Measurements from ENCODE around the gene NCSTN. TPM values are rescaled to one million over a fixed set of nuclear protein-coding genes. Genes with fewer than 3 reads are reported as not detected.

Gene NCSTN
- total RNA-seq, 4 donors from 2014 or later: 34.7 to 173 (median 158) TPM

DNA sequence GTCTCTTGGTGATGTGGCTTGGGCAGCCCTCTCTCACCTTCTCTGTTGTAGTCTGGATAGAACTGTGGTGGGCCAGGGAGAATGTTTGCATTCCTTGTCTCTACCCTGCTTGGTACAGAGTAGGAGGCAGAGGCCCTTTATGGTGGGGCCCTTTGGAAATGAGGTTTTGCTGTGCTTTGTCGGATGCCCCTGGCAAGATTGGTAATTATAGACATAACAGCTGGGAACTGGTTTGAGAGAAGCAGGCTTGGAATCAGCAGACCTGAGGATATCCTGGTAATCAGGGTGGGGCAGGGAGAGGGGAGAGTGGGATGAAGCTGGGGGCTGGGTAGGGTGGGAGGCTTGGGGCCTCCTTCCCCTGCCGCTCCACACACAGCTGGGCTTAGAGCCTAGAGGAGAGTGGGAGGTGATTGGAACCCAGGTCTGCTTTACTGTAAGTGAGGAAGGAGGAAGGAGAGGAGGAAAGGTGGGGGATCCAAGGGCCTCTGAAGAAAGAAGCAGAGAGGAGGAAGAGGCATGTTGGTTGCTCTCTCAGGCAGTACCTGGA, 62.2 kb downstream of the NCSTN start:
- H3K9me3 ChIP-seq: no peaks in the 10 kb centered on the region
- no peak overlapping the region for H3K27ac ChIP-seq
- TF ChIP-seq, protein P1, sequence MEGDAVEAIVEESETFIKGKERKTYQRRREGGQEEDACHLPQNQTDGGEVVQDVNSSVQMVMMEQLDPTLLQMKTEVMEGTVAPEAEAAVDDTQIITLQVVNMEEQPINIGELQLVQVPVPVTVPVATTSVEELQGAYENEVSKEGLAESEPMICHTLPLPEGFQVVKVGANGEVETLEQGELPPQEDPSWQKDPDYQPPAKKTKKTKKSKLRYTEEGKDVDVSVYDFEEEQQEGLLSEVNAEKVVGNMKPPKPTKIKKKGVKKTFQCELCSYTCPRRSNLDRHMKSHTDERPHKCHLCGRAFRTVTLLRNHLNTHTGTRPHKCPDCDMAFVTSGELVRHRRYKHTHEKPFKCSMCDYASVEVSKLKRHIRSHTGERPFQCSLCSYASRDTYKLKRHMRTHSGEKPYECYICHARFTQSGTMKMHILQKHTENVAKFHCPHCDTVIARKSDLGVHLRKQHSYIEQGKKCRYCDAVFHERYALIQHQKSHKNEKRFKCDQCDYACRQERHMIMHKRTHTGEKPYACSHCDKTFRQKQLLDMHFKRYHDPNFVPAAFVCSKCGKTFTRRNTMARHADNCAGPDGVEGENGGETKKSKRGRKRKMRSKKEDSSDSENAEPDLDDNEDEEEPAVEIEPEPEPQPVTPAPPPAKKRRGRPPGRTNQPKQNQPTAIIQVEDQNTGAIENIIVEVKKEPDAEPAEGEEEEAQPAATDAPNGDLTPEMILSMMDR (IDR thresholded peaks at IDR 0.05): no peak
- no peak for TF ChIP-seq POLR2A (IDR thresholded peaks at IDR 0.05)
- H3K4me3 ChIP-seq: no peak overlapping the region
- DNase-seq: no peak
- no peaks in the 10 kb centered on the region for H3K27me3 ChIP-seq
- no peaks in the 10 kb centered on the region for H3K36me3 ChIP-seq
- H3K4me1 ChIP-seq: peaks cover 0 to 12% (median 0%) of the 10 kb centered on the region in 4 donors

DNA sequence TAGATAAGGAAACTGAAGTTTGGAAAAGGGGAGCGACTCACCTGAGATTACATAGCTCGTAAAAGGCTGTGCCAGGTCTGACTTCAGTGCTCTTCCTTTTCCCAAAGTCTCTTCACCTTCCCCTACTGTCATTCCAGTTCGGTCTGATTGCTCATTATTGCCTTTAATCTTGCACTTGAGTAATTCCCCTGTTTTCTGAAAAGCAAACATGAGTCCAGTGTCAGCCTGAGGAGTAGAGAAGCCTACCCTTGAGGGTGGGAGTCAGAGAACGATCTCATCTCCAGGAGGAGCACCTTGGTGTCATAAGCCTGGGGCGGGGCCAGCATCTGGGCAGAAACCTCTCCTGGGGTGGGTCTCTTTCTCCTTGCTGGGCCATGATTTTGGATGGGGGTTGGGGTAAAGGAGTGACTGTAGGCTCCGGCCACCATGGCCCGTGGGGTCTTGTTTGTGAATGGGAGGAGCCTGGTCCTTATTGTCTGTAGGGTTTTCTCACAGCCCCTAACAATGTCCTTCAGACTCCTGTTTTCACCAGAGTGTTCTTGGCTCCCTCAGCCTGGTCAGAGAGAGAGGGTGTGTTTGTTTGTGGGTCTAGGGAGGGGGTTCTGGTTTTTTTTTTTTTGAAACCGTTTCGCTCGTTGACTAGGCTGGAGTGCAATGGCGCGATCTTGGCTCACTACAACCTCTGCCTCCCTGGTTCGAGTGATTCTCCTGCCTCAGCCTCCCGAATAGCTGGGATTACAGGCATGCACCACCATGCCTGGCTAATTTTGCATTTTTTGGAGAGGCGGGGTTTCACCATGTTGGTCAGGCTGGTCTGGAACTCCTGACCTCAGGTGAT, 63.2 kb downstream of the NCSTN start:
- TF ChIP-seq, protein P1 (IDR thresholded peaks at IDR 0.05): no peak
- no peak for TF ChIP-seq POLR2A (IDR thresholded peaks at IDR 0.05)
- no peak for DNase-seq
- H3K27ac ChIP-seq: no peak overlapping the region
- no peaks in the 10 kb centered on the region for H3K27me3 ChIP-seq
- peaks cover 0 to 7% (median 0%) of the 10 kb centered on the region in 4 donors for H3K4me1 ChIP-seq
- H3K4me3 ChIP-seq: no peak overlapping the region
- no peaks in the 10 kb centered on the region for H3K36me3 ChIP-seq
- H3K9me3 ChIP-seq: no peaks in the 10 kb centered on the region

DNA sequence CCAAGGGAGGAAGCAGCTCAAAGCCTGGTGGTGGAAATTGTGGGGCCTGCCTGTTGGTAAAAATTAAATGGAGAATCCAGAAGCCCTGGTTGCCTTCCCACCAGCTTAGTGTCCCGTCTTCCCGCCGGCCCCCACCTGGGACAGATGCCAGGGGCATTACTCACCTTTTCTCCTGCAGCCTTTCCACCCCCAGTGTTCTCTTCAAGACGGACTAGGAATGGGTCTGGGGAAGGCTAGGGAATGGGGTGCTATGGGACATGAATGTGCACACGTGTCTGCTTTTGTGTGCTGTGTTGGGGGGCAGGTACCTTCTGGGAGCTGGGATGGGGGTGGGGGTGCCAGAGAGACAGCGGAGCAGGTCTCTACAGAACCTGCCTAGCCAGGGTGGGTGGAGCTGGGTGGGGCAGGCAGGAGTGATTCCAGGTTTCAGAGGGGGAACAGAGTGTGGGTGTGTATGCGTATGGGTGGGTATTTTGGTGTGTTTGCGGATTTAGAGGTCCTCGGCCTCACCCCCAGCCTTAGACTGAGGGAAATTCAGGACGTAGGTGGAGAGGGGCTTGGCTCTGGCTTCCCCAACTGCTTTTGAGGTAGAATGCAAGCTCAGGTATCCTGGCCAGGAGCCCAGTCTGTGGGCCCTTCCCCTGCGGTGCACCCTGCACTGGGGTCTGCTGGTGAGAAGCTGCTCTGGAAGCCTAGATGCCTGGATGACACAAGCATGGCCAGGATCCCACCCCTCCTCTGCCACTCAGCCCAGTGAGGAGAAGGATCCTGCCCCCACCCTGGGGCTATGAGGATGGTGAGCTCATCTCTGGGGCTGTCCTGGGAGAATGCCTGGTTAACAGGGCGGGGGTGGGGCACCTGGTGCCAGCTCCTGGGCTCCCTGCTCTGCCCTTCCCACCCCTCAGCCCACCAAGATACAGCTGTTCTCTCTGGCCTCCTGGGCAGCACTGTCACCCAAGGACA, 64.9 kb downstream of the NCSTN start:
- H3K27me3 ChIP-seq: no peaks in the 10 kb centered on the region
- H3K36me3 ChIP-seq: no peaks in the 10 kb centered on the region
- no peaks in the 10 kb centered on the region for H3K4me1 ChIP-seq
- DNase-seq: no peak
- no peak for TF ChIP-seq POLR2A (IDR thresholded peaks at IDR 0.05)
- TF ChIP-seq, protein P1 (IDR thresholded peaks at IDR 0.05): no peak
- H3K27ac ChIP-seq: no peak overlapping the region
- no peaks in the 10 kb centered on the region for H3K9me3 ChIP-seq
- H3K4me3 ChIP-seq: no peak overlapping the region

Small RNAs within 50 kb of the gene (small RNA-seq; reads per million reads assigned to genes)
- gene RF00019: 0 reads per million in 2 donors
- 0 reads per million in 2 donors for gene RNU4-42P

Other genes starting within 250 kb of the NCSTN start
- gene IGSF8, start 244.8 kb upstream of the NCSTN start, total RNA-seq: 10 to 100 TPM; 20.6 to 65.3 (median 38.9) TPM
- gene ATP1A2, start 227.6 kb upstream of the NCSTN start, total RNA-seq: 1 to 10 TPM; 2.3 to 7.4 (median 6.0) TPM
- under 1 TPM in 1 of 4 donors, not detected in 3; 0.57 TPM for gene ATP1A4, start 191.8 kb upstream of the NCSTN start, total RNA-seq
- gene CASQ1, start 152.8 kb upstream of the NCSTN start, total RNA-seq: 1 to 10 TPM in 1 of 4 donors, not detected in 3; 2.6 TPM
- gene PEA15, start 138.0 kb upstream of the NCSTN start, total RNA-seq: 10 to 100 TPM; 10.2 to 34.7 (median 17.3) TPM
- 100 to 1,000 TPM; 121 to 359 (median 202) TPM for gene DCAF8, start 80.8 kb upstream of the NCSTN start, total RNA-seq
- 10 to 100 TPM; 25.4 to 45.6 (median 40.2) TPM for gene PEX19, start 58.2 kb upstream of the NCSTN start, total RNA-seq
- 100 to 1,000 TPM; 109 to 173 (median 138) TPM for gene COPA, start 133 bp upstream of the NCSTN start, total RNA-seq
- under 1 TPM in 1 of 4 donors, not detected in 3; 0.80 TPM for gene NHLH1, start 23.7 kb downstream of the NCSTN start, total RNA-seq
- 1 to 10 TPM; 2.1 to 6.8 (median 4.1) TPM for gene VANGL2, start 57.2 kb downstream of the NCSTN start, total RNA-seq
- gene SLAMF6, start 179.9 kb downstream of the NCSTN start, total RNA-seq: 10 to 100 TPM in 1 of 4 donors, 1 to 10 TPM in 2, under 1 TPM in 1; 0.57 to 10.7 (median 5.2) TPM
- 10 to 100 TPM in 1 of 4 donors, 1 to 10 TPM in 3; 2.7 to 24.8 (median 5.2) TPM for gene CD84, start 236.1 kb downstream of the NCSTN start, total RNA-seq

All from Peyer's patch (tissue), 4 donors.